GM18951 (cell line): ENCODE results near the gene PSRC1.

ENCODE experiments used
- POLR2A ChIP-seq: IDR thresholded peaks from 4 replicates; pipeline ENCODE4 v1.6.1; 2011; ENCODE audit warnings: mild to moderate bottlenecking; ENCODE audit not compliant: insufficient read length, insufficient read depth; ENCODE audit errors: extremely low read depth
- in situ Hi-C: fragments of 300-500 bp; cut with MboI; formaldehyde crosslinking; loops from one replicate; pipeline ENCODE4 v1.12.0; 2022; ENCODE audit warnings: low sequenced_read_pairs, mixed read lengths, inconsistent platforms; ENCODE audit not compliant: unreplicated experiment

PSRC1 gene

DNA sequence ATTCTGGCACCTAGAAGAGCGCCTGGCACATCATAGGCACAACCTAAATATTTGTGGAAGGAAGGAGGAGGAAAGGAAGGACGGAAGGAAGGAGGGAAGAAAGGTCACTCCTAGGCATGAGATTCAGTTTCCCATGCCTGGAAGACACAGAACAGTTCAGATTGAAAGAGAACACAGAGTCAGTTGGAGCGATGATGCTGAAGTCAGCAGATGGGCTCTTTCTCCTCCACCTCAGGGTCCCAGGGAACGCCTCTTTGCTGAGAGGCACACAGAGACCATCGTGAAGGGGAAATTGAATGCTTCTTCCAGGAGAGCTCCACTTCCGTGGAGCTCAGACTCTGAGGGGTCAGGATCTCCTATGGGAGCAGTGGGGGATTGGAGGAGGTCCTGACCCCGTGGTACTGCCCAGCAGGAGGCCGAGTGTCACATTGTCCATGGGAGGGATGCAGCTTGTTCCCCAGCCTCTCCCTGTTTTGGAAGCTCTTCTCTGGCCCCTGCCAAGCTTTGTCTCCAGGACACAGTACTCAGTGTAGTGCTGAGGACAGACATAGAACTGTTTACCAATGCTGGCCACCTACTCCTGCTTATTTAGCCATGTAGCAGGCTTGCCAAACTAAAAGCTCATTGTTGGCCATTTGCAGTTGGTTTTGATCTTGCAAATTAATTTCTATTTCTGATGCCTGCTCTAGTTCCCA, 21.4 kb upstream of the PSRC1 start:
- TF ChIP-seq POLR2A, result no peak
- in situ Hi-C loops, result no loop called here

DNA sequence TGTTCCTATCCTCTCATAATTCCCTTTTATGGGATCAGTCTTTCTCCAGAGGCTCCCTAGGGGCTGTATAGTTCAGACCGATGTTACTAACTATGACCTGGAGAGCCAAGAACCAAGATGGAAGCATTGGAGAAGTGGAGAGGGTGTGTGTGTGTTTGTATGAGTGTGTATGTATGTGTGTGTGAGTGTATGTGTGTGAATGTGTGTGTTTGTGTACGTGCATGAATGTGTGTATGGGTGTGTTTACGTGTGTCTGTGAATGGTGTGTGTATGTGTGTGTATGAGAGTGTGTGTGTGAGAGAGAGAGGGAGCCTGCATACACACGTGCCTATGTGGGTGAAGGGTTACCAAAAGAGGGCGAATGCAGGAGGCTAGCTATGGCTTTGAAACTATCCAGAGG, 18.9 kb upstream of the PSRC1 start:
- in situ Hi-C loops, result no loop called here
- TF ChIP-seq POLR2A, result no peak

DNA sequence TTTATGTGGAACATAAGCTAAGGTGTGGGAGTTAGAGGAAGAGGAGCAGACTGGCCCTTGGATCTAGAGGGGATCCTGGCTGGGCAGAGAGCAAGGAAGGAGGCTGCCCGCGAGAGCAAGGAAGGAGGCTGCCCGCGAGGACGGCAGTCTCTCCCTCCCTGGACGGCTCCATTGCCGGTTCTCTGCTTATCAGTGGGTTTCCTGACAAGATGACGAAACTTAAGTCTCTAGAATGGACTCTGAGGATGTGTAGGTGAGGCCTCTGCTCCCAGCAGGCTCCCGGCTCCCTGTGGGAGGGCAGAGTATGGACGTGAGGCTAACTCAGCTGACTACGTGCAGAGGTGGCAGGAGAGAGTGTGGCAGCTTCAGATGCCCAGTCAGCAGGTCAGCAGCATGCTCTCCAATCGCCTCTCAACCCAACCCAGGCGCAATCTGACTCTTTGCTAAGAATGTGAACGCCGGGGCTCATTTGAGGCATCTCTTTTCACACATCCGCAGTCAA, 17.8 kb upstream of the PSRC1 start:
- in situ Hi-C loops, result no loop called here
- TF ChIP-seq POLR2A, result no peak

DNA sequence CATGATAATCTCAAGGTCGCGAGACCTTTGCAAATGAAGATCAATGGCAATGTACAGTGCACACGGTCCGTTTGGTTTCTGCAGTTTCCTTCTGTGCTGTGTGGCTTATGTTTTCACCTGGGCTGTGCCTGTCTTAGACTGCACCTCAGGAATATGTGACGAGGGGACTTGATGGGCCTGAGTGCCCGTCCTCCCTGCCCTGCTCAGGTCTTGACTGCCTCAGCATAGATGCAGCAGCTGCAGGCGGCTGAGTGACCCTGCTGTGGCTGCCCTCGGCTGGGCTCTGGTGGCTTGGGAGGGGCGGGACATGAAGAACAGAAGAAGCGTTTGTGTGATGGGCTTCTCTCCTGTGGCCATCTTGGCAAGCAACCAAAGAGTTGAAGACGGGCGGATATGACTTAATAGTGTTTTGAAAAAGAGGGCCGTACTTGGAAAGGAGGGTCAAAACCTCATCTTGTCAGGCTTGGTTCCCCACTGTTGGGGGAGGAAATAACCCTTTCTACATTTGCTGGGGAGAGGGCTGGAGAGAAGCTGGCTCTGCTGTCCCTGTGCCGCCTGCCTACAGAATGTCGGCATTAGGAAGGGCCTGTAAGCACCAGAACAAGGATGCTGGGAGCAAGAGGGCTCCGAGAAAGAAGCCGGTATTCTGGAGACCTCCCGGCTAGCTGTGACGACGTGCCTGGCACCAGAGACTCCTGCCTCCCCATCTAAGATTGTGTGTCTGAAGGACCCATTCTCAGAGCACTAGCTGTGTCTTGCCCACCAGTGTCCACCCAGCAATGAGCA, 16.8 kb upstream of the PSRC1 start:
- TF ChIP-seq POLR2A, result no peak
- in situ Hi-C loops, result loop anchor here (5.0 kb wide), 1 partner anchor 63 kb away; no protein-coding TSS in a partner anchor

DNA sequence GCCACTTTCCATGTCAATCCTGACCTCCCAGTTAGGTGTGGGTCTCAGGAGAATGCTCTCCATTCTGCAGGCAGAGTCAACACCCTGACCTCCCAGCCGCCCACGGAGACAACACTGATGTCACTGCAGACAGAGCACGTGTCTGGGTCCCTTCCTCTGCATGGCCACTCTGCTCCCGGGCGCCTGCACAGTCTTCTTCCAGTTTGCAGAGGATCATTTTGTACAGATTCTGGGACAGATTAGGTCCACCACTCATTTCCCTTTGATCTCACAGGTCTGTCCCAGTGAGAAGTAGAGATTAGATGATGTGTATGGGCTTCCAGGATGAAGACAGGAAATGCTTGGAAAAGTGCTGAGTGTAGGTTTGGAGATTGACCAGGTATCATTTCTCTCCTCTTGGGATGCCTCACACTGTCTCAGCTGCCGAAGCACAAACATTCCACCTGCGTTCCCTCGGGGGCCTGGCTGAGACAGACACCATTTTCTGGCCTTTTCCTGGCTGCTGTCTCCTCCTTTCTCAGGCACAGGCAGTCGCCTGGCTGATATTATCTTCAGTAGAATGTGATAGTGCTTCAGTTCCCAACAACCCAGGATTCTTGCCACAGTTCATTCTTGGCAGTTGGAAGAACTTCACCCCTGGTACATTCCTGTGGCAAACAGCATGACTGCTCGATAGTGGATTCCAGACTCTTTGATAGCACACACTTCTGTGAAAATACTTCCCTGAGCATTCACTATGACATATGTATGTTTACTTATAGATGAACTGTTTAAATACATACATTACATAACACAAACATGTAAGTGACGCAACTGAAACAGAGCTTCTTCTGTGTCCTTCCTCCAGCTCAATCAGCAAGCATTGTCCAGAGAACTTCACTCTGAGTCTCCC, 16.0 kb upstream of the PSRC1 start:
- no peak for TF ChIP-seq POLR2A
- in situ Hi-C loops, result loop anchor here (5.0 kb wide), 1 partner anchor 63 kb away; no protein-coding TSS in a partner anchor

DNA sequence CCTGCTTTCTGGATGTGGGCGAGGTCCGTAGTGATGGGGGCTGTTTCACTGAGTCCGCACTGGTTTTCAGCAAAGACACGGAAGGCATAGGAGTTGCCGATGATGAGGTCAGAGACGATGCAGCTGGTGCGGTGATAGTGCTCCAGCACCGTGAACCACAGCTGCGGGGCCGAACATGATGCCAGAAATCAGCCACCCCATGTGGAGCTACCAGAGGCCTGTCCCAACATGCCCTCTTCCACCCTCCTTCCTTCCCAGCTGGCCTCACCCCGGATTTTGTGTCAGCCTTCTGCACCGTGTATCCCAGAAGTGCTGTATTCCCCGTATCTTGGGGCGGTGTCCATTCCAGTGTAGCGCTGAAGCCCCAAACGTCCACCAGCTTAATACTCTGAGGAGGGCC, 13.8 kb upstream of the PSRC1 start:
- in situ Hi-C loops, result loop anchor here (5.0 kb wide), 1 partner anchor 66 kb away; no protein-coding TSS in a partner anchor
- no peak for TF ChIP-seq POLR2A

DNA sequence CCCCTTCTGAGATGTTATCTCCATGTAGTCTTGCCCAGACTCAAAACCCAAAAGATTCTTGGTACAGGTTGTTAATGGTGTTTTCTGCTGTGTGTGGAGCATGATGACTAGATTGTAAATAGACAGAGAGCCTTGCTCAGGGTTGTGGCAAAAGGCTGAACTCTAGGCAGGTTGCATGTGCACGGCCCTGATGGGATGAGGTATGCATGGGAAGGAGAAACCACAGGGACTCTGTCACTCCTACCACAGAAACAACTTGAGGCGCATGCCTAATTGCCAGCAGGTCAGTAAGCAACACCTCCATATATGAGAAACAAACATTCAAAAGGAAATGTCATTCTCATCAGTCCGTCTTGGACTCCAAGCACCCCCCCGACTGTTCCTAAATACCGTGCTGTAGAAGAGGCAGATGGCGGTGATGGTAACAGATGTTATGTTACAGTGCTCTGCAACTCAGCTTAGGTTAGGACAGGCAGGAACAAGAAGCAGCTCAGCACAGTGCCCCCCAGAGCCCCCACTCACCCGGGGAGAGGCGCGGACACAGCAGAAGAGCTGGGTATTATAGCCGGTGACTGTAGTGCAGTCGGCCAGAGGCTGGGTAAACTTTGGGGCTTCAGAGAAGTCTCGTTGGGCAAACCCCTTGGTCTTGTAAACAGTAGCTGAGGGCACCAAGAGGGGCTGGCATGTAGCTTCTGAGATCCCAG, 12.9 kb upstream of the PSRC1 start:
- in situ Hi-C loops, result loop anchor here (5.0 kb wide), 1 partner anchor 66 kb away; no protein-coding TSS in a partner anchor
- no peak for TF ChIP-seq POLR2A

DNA sequence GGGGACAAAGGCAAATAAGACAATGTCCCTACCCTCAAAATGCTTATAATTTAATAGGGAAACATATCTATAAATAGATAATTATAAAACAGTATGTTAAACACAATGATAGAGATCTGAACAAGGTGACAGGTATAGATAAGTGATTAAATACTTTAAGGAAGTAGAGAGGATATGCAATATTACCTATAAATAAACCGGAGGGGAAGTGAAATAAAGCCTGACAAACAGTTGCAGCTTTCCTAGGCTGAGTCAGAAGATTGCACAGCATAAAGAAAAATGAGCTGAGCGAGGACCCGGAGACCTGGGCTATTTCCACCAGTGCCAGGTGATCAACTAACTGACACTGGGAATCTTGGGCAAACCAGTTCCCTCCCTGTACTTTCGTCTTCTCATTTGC, 11.5 kb upstream of the PSRC1 start:
- no peak for TF ChIP-seq POLR2A
- in situ Hi-C loops, result no loop called here

DNA sequence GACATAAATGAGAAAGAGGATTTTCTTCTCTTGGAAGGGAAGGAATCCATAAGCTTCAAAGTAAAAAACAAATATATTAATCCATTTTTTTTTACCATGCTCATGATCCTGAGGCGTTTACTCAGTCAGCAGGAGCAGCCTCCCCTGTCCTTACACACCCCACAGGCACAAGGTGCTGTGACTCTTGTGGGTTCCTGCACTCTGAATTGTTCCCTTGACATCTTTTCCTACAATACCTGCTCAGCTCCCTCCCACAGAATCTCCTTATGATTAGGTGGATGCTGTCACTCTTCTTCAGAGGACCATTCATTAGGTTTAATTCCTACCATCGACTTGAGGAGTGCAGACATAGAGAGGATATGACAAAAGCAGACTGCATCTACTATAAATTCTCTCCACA, 10.1 kb upstream of the PSRC1 start:
- in situ Hi-C loops, result no loop called here

DNA sequence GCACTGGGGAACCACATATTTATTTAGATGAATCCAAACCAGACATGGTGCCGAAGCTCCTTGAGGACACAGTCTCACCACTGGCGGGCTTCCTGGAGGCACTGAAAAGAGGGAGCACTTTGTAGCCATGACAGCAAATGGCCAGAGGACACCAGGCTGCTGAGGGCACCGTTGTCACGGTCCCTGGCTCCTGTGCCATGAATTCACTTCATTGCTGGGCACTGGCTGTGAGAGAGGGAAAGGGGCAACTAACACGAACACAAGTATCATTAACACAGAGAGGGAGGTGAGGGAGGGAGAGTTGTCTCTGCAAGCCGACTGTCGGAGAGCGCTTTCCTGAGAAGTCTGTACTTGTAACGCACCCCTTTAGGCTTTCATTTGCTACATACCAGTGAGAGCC, 9.4 kb upstream of the PSRC1 start:
- no peak for TF ChIP-seq POLR2A
- in situ Hi-C loops, result no loop called here

More for the DNA sequence above, 10.1 kb upstream of the PSRC1 start:
- TF ChIP-seq POLR2A, result no peak

DNA sequence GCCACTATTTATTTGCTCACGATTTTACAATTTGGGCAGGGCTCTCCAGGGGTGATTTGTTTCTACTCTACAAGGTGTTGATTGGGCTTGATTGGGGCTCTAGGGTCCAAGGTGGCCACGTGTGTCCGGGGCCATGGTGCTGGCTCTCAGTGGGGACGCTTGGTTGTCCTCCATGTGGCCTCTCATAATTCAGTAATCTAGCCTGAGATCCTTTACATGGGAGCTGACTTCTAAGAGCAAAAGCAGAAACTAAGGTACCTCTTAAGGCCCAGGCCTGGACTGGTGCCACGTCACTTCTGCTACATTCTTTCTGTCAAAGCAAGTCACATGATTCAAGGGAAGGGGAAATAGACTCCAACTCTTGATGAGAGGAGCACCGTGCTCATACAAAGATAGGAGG, 8.1 kb upstream of the PSRC1 start:
- TF ChIP-seq POLR2A, result no peak
- in situ Hi-C loops, result no loop called here

DNA sequence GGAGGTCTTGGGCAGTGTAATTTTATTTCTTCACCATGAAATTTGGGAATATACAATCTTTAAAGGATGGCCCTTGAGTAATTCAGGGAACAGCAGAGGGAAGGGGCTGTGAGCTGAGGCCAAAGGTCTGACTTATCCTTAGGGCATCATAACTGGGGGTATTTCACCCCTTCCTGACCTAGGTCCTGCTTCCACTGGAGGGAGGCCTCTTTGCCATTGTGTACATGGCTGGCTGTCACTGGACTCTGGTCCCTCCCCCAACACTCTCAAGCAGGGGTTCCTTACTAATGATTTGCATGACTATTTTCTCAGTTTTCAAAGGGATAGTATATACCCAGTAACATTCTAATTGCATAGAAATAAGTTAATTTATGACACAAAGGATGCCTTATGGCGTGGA, 7.2 kb upstream of the PSRC1 start:
- in situ Hi-C loops, result no loop called here
- TF ChIP-seq POLR2A, result no peak

DNA sequence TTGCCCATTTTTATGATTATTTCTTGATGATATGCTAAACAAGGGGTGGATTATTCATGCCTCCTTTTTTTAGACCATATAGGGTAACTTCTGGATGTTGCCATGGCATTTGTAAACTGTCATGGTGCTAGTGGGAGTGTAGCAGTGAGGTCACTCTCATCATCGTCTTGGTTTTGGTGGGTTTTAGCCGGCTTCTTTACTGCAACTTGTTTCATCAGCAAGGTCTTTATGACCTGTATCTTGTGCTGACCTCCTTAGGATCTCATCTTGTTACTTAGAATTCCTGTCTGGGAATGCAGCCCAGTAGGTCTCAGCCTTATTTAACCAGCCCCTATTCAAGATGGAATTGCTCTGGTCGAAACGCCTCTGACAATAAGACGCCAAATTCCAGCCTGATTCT, 3.8 kb upstream of the PSRC1 start:
- in situ Hi-C loops, result loop anchor here (5.0 kb wide), 1 partner anchor 116 kb away; no protein-coding TSS in a partner anchor
